Muscle of leg (tissue), 11 donors: ENCODE data around the gene PRR23A. TPM values are rescaled to one million over a fixed set of nuclear protein-coding genes. Genes with fewer than 3 reads are reported as not detected.

Experiments
- DNase-seq: peaks from one replicate; pipeline ENCODE4 v3.0.0; 2013
- H3K27ac ChIP-seq: one replicate; pipeline ENCODE4 v1.5.1; 2013; ENCODE audit warnings: mild to moderate bottlenecking, low read length, control low read depth
- H3K27me3 ChIP-seq: one replicate; pipeline ENCODE4 v1.6.1; 2013; ENCODE audit warnings: low read length; ENCODE audit not compliant: control insufficient read depth, insufficient read depth
- H3K36me3 ChIP-seq: one replicate; pipeline ENCODE4 v1.6.1; 2013; ENCODE audit warnings: low read length; ENCODE audit not compliant: control insufficient read depth, insufficient read depth
- H3K4me1 ChIP-seq: one replicate; pipeline ENCODE4 v1.6.1; 2013; ENCODE audit warnings: low read length; ENCODE audit not compliant: control insufficient read depth, insufficient read depth
- H3K4me3 ChIP-seq: one replicate; pipeline ENCODE4 v1.5.1; 2013; ENCODE audit warnings: low read length, control low read depth
- H3K9me3 ChIP-seq: replicated peaks from 2 replicates; pipeline ENCODE4 v1.6.1; 2013; ENCODE audit warnings: low read depth, low read length; ENCODE audit not compliant: control insufficient read depth
- WGBS: methylation state at CpG from one replicate; pipeline ENCODE4 v1.1.5; 2013; ENCODE audit warnings: missing lambda C conversion rate; ENCODE audit not compliant: insufficient coverage; 5-methylcytosine and 5-hydroxymethylcytosine counted together
- polyA plus RNA-seq, 8 donors: library from polyadenylated mRNA; unstranded; fragments of 120-200 nt; gene quantifications; one replicate each; pipeline versions ENCODE4 v1.2.1 to v1.2.3, GENCODE V29; 2013; ENCODE audit warnings: inconsistent platforms in 1 of 8, low replicate concordance in 1 of 8; ENCODE audit not compliant: insufficient read length in 8 of 8, insufficient read depth in 1 of 8
- total RNA-seq: library from RNA; stranded (reverse); fragments of 120-200 nt; gene quantifications from one replicate; pipeline ENCODE4 v1.2.4, GENCODE V29; 2013

PRR23A gene
- total and polyA plus RNA-seq, 9 donors, result not detected

- Histone ChIP-seq H3K9me3 (peaks cover 2% of the 10 kb centered on the region), H3K4me1 (no peaks in the 10 kb centered on the region), H3K36me3 (no peaks in the 10 kb centered on the region), H3K4me3 (no peak overlapping the region), H3K27ac (no peak overlapping the region), H3K27me3 (no peaks in the 10 kb centered on the region)
- WGBS, result 54% methylated on average over 81 of the region's 81 CpGs
- DNase-seq, result no peak
Measured at GRCh38 chr3:139020036-139020867, 14.2 kb upstream of the PRR23A start.

GRCh38 chr3:139016430-139017048 is 10.5 kb upstream of the PRR23A start:
- Histone ChIP-seq H3K27ac (no peak overlapping the region), H3K4me1 (no peaks in the 10 kb centered on the region), H3K9me3 (peaks cover 2% of the 10 kb centered on the region), H3K27me3 (no peaks in the 10 kb centered on the region), H3K36me3 (no peaks in the 10 kb centered on the region), H3K4me3 (no peak overlapping the region)
- DNase-seq, result no peak
- 50% methylated on average over 2 of the region's 3 CpGs for WGBS

GRCh38 chr3:139005356-139005993 is 593 bp downstream of the PRR23A start:
- WGBS, result 87% methylated on average over 38 of the region's 45 CpGs
- Histone ChIP-seq H3K9me3 (peaks cover 6% of the 10 kb centered on the region), H3K4me3 (no peak overlapping the region), H3K27ac (no peak overlapping the region), H3K27me3 (no peaks in the 10 kb centered on the region), H3K36me3 (no peaks in the 10 kb centered on the region), H3K4me1 (no peaks in the 10 kb centered on the region)
- DNase-seq, result no peak

GRCh38 chr3:138995706-138996105 is 10.4 kb downstream of the PRR23A start:
- Histone ChIP-seq H3K36me3 (no peaks in the 10 kb centered on the region), H3K4me3 (no peak overlapping the region), H3K27me3 (no peaks in the 10 kb centered on the region), H3K27ac (no peak overlapping the region), H3K4me1 (no peaks in the 10 kb centered on the region), H3K9me3 (no peaks in the 10 kb centered on the region)
- no CpG with 5 or more reads among the region's 1 CpG for WGBS
- no peak for DNase-seq

- no peaks in the 10 kb centered on the region for H3K36me3 ChIP-seq
- no peak overlapping the region for H3K4me3 ChIP-seq
- no peaks in the 10 kb centered on the region for H3K27me3 ChIP-seq
- WGBS, result no CpG with 5 or more reads among the region's 2 CpGs
- no peak for DNase-seq
- no peaks in the 10 kb centered on the region for H3K4me1 ChIP-seq
- H3K27ac ChIP-seq, result no peak overlapping the region
- no peaks in the 10 kb centered on the region for H3K9me3 ChIP-seq
Measured at GRCh38 chr3:138987181-138987580, 18.9 kb downstream of the PRR23A start.

- Histone ChIP-seq H3K4me1 (no peaks in the 10 kb centered on the region), H3K9me3 (no peaks in the 10 kb centered on the region), H3K27me3 (peaks cover 4% of the 10 kb centered on the region), H3K36me3 (no peaks in the 10 kb centered on the region), H3K4me3 (no peak overlapping the region), H3K27ac (no peak overlapping the region)
- WGBS, result 50% methylated on average over 1 of the region's 4 CpGs
- no peak for DNase-seq
Measured at GRCh38 chr3:138985932-138986331, 20.1 kb downstream of the PRR23A start.

GRCh38 chr3:138984816-138985215 is 21.3 kb downstream of the PRR23A start:
- DNase-seq, result no peak
- Histone ChIP-seq H3K4me3 (no peak overlapping the region), H3K27ac (no peak overlapping the region), H3K36me3 (no peaks in the 10 kb centered on the region), H3K9me3 (no peaks in the 10 kb centered on the region), H3K27me3 (peaks cover 4% of the 10 kb centered on the region), H3K4me1 (peaks cover 1% of the 10 kb centered on the region)
- WGBS, result no CpG with 5 or more reads among the region's 3 CpGs

GRCh38 chr3:138976047-138976446 is 30.0 kb downstream of the PRR23A start:
- no peaks in the 10 kb centered on the region for H3K9me3 ChIP-seq
- no peak overlapping the region for H3K27ac ChIP-seq
- peaks cover 1% of the 10 kb centered on the region for H3K27me3 ChIP-seq
- no peaks in the 10 kb centered on the region for H3K36me3 ChIP-seq
- no peak for DNase-seq
- peaks cover 5% of the 10 kb centered on the region for H3K4me1 ChIP-seq
- H3K4me3 ChIP-seq, result no peak overlapping the region

- Histone ChIP-seq H3K9me3 (no peaks in the 10 kb centered on the region), H3K27ac (no peak overlapping the region), H3K4me3 (no peak overlapping the region), H3K36me3 (no peaks in the 10 kb centered on the region), H3K4me1 (peaks cover 5% of the 10 kb centered on the region), H3K27me3 (no peaks in the 10 kb centered on the region)
- 92% methylated on average over 2 of the region's 8 CpGs for WGBS
- no peak for DNase-seq
Measured at GRCh38 chr3:138975351-138975750, 30.7 kb downstream of the PRR23A start.

- no peaks in the 10 kb centered on the region for H3K36me3 ChIP-seq
- H3K9me3 ChIP-seq, result no peaks in the 10 kb centered on the region
- no peak overlapping the region for H3K27ac ChIP-seq
- WGBS, result 88% methylated on average over 4 of the region's 5 CpGs
- DNase-seq, result no peak
- H3K4me3 ChIP-seq, result no peak overlapping the region
- H3K27me3 ChIP-seq, result no peaks in the 10 kb centered on the region
- H3K4me1 ChIP-seq, result no peaks in the 10 kb centered on the region
Measured at GRCh38 chr3:138974462-138974861, 31.6 kb downstream of the PRR23A start.
